GM19455 (cell line): ENCODE results near the gene ZDBF2.
"Not testable (repeated sequence)": the region's sequence is repeated elsewhere in the genome, so short reads cannot be mapped to it uniquely, and the experiment has no call there.

Experiments
- ATAC-seq: cut with Tn5 transposase; IDR thresholded peaks from one replicate; pipeline ENCODE4 v1.9.1; 2021; ENCODE audit not compliant: unreplicated experiment

ZDBF2 gene

GRCh38 chr2:206323033-206323432 lies 48.6 kb downstream of the ZDBF2 start:
- no peak for ATAC-seq

- no peak for ATAC-seq
These were observed 49.0 kb downstream of the ZDBF2 start for GRCh38 chr2:206323486-206323885.

- ATAC-seq = no peak
These were observed 50.4 kb downstream of the ZDBF2 start for GRCh38 chr2:206324869-206325268.

GRCh38 chr2:206328974-206329373 lies 54.5 kb downstream of the ZDBF2 start:
- ATAC-seq = no peak

GRCh38 chr2:206336861-206337260 lies 62.4 kb downstream of the ZDBF2 start:
- ATAC-seq = no peak

- no peak for ATAC-seq
These were observed 63.5 kb downstream of the ZDBF2 start for GRCh38 chr2:206337956-206338355.

- ATAC-seq = no peak
These were observed 66.9 kb downstream of the ZDBF2 start for GRCh38 chr2:206341396-206341795.

GRCh38 chr2:206343144-206343543 lies 68.7 kb downstream of the ZDBF2 start:
- no peak for ATAC-seq

GRCh38 chr2:206343816-206344215 lies 69.4 kb downstream of the ZDBF2 start:
- ATAC-seq = no peak

- ATAC-seq = no peak
These were observed 71.1 kb downstream of the ZDBF2 start for GRCh38 chr2:206345606-206346005.

- no peak for ATAC-seq
These were observed 74.9 kb downstream of the ZDBF2 start for GRCh38 chr2:206349375-206349774.

- no peak for ATAC-seq
These were observed 78.1 kb downstream of the ZDBF2 start for GRCh38 chr2:206352571-206352970.

GRCh38 chr2:206353685-206354084 lies 79.2 kb downstream of the ZDBF2 start:
- ATAC-seq = peak; percentile 57

GRCh38 chr2:206354129-206354528 lies 79.7 kb downstream of the ZDBF2 start:
- ATAC-seq = no peak

- ATAC-seq = not testable (repeated sequence)
These were observed 82.4 kb downstream of the ZDBF2 start for GRCh38 chr2:206356840-206357239.

GRCh38 chr2:206360840-206361239 lies 86.4 kb downstream of the ZDBF2 start:
- ATAC-seq = not testable (repeated sequence)

- ATAC-seq = peak; percentile 87
These were observed 87.1 kb downstream of the ZDBF2 start for GRCh38 chr2:206361407-206362045.
